ENCODE data around the gene ZNF438.

Gene ZNF438

GRCh38 chr10:30804478-30805055 is 227.1 kb downstream of the ZNF438 start:
- TF ChIP-seq POLR2AphosphoS5 (IDR thresholded peaks at IDR 0.05; ENCODE audit: low read depth, low read length) (no peak), REST (IDR thresholded peaks at IDR 0.05; ENCODE audit: insufficient read depth in 1 of 2, low read depth in 2 of 2, low read length in 2 of 2) (no peak), FOXP2 (optimal IDR thresholded peaks at IDR 0.05; ENCODE audit: borderline replicate concordance, extremely low read depth, extremely low read length, insufficient read depth) (no peak), TAF1 (IDR thresholded peaks at IDR 0.05; ENCODE audit: borderline replicate concordance, insufficient read depth, low read length) (no peak), SIN3A (IDR thresholded peaks at IDR 0.05; ENCODE audit: borderline replicate concordance, insufficient read depth, low read length) (no peak)

GRCh38 chr10:30803892-30804322 is 227.8 kb downstream of the ZNF438 start:
- TF ChIP-seq REST (IDR thresholded peaks at IDR 0.05; ENCODE audit: insufficient read depth in 1 of 2, low read depth in 2 of 2, low read length in 2 of 2) (no peak), FOXP2 (optimal IDR thresholded peaks at IDR 0.05; ENCODE audit: borderline replicate concordance, extremely low read depth, extremely low read length, insufficient read depth) (peak; percentile 79), POLR2AphosphoS5 (IDR thresholded peaks at IDR 0.05; ENCODE audit: low read depth, low read length) (no peak)

- TF ChIP-seq FOXP2 (optimal IDR thresholded peaks at IDR 0.05; ENCODE audit: borderline replicate concordance, extremely low read depth, extremely low read length, insufficient read depth) (no peak), REST (IDR thresholded peaks at IDR 0.05; ENCODE audit: insufficient read depth in 1 of 2, low read depth in 2 of 2, low read length in 2 of 2) (no peak), POLR2AphosphoS5 (IDR thresholded peaks at IDR 0.05; ENCODE audit: low read depth, low read length) (no peak), SIN3A (IDR thresholded peaks at IDR 0.05; ENCODE audit: borderline replicate concordance, insufficient read depth, low read length) (no peak), TAF1 (IDR thresholded peaks at IDR 0.05; ENCODE audit: borderline replicate concordance, insufficient read depth, low read length) (no peak)
Measured at GRCh38 chr10:30803058-30803457, 228.6 kb downstream of the ZNF438 start.

- TF ChIP-seq TAF1 (IDR thresholded peaks at IDR 0.05; ENCODE audit: borderline replicate concordance, insufficient read depth, low read length) (no peak), POLR2AphosphoS5 (IDR thresholded peaks at IDR 0.05; ENCODE audit: low read depth, low read length) (no peak), REST (IDR thresholded peaks at IDR 0.05; ENCODE audit: insufficient read depth in 1 of 2, low read depth in 2 of 2, low read length in 2 of 2) (no peak), SIN3A (IDR thresholded peaks at IDR 0.05; ENCODE audit: borderline replicate concordance, insufficient read depth, low read length) (no peak), FOXP2 (optimal IDR thresholded peaks at IDR 0.05; ENCODE audit: borderline replicate concordance, extremely low read depth, extremely low read length, insufficient read depth) (no peak)
Measured at GRCh38 chr10:30800368-30800767, 231.3 kb downstream of the ZNF438 start.
